OCI-LY1 (cell line): ENCODE measurements around the gene SORD.
"Not testable (repeated sequence)": the region's sequence is repeated elsewhere in the genome, so short reads cannot be mapped to it uniquely, and the experiment has no call there.

Experiments used
- EZH2 ChIP-seq: fragments of 200-600 bp; sonication (generic), shearing (Covaris generic); IDR thresholded peaks from 2 replicates; pipeline ENCODE4 v1.8.0; 2017; ENCODE audit warnings: borderline replicate concordance, mixed run types, mild to moderate bottlenecking, antibody characterized with exemption, low read length, moderate library complexity, mixed read lengths
- TF ChIP-seq, protein P1 (sequence below): fragments of 200-600 bp; sonication (generic), shearing (Covaris generic); IDR thresholded peaks from 2 replicates; pipeline ENCODE4 v1.5.1; 2017; ENCODE audit warnings: mild to moderate bottlenecking, antibody characterized with exemption, low read length, moderate library complexity, mixed read lengths

DNA sequence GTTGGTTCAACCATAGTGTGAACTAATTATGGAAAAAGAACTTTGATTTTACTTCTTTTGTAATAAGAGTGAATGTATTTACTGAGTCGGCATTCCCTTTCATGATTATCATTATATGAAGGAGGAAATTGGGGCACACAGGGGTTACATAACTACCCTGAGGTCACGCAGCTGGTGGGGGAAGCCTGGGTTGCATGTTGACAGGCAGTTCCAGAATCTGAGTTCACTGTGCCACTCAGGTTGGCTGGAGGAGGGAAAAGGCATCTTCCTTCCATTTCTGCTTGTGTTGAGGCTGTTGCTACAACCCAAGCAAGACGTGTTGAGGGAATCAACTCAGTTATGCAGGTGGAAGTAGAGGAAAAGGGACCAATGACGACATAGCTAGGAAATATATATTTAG is 11.1 kb downstream of the SORD start:
- TF ChIP-seq, protein P1, sequence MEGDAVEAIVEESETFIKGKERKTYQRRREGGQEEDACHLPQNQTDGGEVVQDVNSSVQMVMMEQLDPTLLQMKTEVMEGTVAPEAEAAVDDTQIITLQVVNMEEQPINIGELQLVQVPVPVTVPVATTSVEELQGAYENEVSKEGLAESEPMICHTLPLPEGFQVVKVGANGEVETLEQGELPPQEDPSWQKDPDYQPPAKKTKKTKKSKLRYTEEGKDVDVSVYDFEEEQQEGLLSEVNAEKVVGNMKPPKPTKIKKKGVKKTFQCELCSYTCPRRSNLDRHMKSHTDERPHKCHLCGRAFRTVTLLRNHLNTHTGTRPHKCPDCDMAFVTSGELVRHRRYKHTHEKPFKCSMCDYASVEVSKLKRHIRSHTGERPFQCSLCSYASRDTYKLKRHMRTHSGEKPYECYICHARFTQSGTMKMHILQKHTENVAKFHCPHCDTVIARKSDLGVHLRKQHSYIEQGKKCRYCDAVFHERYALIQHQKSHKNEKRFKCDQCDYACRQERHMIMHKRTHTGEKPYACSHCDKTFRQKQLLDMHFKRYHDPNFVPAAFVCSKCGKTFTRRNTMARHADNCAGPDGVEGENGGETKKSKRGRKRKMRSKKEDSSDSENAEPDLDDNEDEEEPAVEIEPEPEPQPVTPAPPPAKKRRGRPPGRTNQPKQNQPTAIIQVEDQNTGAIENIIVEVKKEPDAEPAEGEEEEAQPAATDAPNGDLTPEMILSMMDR, result not testable (repeated sequence)
- not testable (repeated sequence) for TF ChIP-seq EZH2
